Stimulated activated CD4-positive, alpha-beta T cell treated with anti-CD3 and anti-CD28 coated beads, Interleukin-12 subunit alpha, Interleukin-12 subunit beta, amount 100 ng/mL, for 48 hours (primary cell): ENCODE results near the gene SLC2A11.

Experiments
- DNase-seq, 3 donors: peaks; one replicate each; pipeline ENCODE4 v3.0.0-alpha.2; 2020; ENCODE audit warnings: low read depth in 2 of 3, low spot score in 1 of 3

SLC2A11 gene

DNA sequence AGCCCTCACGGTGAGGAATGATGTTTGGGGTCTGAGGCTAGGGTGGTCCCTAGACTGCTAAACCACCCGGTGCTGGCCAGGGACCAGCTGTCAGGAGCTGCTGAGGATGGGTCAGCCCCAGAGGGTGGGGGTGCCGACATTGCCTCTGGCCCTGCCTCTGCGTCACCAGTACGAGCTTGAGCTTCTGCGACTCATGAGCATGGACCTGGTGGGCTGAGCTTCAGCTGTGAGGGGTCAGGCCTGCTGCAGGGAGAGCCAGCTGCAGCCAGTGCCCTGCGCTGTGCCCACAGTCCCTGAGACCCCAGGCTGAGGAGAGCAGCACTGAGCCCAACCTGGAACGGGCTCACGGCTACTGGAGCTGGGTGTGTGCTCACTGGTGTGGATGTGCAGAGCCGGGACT is 25.9 kb upstream of the SLC2A11 start:
- no peak for DNase-seq

DNA sequence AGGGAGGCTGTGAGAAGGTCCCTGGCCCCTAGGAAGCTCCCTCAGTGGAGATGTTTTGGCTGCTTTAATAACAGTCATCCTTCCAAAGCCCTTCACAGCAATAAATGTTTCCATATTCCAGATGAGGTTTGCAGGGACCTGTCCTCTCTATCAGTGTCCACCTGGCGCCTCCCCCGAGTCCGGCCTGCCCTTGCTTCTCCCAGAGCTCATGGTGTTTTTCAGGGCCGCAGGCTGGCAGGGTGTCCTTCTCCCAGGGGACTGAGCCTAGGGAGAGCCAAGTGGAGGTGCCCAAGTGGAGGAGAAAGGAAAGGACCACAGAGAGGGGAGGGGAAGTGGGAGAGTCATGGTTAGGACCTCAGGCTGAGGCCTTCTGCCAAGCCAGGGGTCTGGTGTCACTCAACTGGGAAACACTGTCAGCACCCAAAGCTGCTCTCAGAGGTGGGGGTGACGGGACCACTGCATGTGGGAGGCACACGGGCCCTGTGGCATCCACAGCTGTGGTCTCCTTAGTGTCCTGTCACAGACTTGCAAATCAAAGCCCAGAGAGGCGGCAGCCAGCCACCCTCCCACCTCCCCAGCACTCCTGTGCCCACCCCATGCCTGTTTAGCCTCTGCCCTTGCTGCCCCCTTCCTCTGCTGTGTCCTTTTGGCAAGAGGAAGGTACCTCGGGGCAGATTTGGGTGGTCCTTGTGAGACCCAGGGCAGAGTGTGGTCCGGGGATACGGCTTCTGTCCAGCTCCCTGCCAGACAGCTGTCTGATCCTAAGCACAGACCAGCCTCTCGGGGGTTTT is 25.3 kb upstream of the SLC2A11 start:
- no peak for DNase-seq

DNA sequence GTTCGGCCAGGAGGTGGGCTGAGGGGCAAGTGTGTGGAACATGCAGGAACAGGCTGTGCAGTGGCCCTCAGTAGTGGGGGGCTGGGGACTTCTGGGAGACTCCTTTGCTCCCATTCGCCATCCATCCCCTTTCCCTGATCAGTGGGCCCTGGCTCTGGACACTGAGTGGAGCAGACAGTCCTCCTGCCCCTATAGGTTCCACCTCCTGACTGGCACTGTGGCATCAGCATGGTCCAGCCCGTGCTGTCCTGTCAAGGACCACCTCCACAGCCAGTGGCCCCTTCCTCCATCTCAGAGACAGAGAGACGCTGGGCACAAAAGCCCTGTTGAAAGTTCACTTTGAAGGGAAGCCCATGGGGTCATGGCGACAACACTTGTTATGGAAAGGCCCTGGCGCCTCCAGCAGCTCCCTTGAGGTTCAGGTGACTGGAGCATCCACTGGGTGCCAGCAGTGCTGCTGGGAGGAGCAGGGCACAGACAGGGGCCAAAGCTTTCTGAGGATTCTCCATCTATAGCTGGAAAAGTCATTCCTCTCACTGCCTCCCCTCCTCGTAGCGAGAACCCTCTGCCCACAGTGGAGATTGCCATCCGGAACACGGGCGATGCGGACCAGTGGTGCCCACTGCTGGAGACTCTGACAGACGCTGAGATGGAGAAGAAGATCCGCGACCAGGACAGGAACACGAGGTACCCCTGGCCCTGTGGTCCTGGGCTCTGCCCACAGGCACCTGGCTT is 24.5 kb upstream of the SLC2A11 start:
- DNase-seq: no peak

DNA sequence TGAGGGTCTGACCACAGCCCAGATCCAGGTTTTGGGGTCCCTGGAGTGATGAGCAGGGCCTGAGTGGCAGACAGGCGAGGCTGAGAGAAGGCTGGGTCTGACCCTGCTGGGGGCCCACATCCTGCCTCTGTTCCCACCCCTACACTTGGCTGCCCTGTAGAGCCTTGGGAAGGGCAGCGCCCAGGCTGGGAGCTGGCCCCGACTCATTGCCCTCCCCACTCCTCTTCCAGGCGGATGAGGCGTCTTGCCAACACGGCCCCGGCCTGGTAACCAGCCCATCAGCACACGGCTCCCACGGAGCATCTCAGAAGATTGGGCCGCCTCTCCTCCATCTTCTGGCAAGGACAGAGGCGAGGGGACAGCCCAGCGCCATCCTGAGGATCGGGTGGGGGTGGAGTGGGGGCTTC is 23.8 kb upstream of the SLC2A11 start:
- no peak for DNase-seq

DNA sequence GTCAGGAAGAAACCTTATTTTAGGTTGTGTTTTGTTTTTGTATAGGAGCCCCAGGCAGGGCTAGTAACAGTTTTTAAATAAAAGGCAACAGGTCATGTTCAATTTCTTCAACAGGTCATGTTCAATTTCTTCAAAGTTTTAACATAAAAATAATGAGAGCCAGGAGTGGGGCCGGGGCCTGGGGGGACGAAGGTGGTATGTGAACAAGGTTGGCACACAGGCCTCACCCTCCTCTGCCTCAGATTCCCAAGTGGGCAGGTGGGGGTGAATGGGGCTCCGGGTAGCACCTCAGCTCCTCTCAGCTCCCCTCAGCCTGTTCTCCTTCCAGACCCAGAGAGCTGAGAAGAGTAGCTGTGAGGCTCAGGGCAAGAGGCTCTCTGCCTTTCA is 23.3 kb upstream of the SLC2A11 start:
- DNase-seq: no peak

DNA sequence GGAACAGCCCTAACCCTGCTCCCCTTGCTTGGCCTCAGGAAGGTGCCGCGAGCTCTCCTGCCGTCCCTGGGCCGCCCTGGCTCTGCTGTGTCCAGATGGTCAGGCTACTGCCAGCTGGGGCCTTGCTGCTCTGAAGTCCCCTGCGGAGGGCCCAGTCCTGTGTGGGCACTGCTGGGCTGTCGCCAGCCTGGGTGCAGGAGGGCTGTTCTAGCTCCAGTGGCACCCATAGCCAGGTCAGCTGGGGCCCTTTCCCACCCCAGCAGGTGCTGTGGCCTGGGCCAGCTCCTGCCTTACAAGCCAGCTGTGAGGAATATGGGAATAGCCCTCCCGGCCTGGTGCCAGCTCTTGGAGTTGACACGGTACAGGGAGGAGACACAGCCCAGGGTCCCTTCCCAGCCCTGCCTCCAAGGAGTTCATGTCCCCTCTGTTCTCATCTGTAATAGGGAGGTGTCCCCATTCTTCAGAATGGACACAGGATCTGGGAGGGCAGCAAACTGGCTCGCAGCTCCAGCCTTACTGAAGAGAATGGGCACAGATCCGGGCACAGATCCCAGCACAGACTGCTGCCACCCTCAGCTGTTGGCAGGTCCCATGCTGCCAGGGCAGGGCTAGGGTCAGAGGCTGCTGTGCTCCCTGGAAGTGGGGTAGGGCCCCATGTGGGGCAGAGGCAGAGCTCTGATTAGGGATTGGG is 22.7 kb upstream of the SLC2A11 start:
- no peak for DNase-seq

DNA sequence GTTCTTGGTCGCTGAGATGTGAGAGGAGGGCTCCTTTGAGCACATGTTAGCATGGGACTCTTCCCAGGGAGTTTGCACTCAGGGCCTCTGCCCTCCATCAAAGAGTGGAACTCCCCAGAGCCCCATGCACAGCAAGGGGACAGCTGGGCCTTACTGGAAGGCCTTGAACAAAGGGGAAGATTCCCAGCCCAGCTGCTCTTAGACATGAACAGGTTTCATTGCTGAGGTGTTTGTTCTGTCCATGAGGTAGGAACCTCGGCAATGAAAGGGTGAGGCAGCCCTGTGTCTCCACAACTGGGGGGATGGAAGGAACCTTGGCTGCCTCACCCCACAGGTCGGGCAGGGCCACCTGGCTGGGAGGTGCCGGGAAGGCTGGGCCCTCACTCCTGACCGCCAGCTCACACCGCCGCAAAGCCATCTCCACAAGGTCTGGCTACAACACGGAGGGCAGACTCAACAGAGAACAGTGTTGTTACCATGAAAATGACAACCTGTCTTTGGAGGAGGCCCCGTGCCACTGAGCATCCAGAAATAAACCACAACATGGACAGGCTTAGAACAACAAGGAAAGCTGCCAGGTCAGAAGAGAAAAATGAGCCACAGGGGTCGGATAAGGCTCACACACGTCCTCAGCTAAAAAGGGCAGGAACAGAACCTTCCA is 22.1 kb upstream of the SLC2A11 start:
- DNase-seq: no peak

DNA sequence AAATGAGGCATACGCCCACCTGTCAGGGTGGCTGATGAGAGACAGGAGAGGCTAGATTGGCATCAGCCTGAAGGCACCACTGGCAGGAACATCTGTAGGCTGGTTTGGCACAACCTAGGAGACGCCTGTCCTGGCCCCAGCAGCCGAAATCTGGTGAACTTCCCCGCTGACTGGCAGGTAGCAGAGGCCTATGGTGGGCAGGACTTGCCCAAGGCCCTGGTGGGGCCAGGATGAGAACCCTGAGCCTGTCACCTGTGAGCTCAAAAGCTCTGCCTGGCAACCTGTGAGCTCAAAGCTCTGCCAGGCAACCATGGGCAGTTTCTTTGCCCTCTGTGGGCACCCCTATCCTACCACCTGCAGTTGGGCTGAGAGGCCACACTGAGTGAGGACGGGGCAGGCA is 21.4 kb upstream of the SLC2A11 start:
- no peak for DNase-seq

DNA sequence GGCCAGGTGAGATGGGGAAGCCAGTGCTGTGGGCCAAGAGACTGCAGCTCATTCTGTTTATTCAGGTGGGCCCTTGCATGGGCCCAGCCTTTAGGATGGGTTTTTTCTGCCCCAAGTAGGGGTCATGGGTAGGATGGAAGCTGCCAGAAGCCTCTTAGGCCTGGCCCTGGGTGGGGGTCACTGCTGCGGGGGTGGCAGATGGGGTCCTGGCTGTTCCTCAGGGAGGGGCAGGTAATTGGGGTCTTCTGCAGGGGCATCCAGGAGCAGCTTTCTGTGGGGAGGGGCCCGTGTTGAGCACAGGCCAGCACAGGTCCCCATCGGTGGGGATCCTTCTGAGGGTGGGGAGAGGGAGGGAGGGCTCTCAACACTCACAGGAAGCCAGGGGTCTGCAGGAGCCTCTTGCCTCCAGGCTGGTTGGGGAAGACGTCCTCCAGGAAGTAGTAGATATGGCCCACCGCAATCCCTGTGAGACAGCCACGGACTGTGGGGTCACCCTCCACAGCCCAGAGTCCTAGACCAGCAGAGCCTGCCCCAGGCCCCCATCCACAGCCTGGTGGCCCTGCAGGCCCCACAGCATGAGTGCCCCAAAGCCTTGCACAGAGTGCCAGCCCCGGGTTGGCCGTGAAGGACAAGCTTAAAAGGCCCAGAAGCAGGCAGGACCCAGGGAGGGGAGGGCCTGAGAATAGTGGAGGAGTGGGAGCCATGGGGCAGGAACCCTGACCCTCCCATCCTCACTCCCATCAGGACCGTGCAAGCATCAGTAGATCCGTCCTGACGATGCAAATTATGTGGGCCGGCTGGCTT is 20.8 kb upstream of the SLC2A11 start:
- no peak for DNase-seq

DNA sequence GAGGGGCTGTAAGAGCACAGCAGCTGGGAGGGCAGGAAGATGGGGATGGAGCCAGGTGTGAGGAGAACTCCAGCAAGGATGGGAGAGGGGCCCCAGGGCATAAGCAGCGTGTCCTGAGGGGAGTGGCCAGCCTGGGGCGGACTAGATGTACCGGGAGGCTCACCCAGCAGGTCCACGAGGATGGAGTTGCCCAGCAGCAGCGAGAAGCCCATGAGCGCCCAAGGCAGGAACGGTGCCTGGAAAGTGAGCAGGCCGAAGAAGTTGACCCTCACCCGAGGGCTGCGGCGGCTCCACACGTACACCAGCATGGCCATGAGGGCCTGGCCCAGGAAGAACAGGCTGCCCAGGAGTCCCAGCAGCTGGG is 20.2 kb upstream of the SLC2A11 start:
- no peak for DNase-seq

DNA sequence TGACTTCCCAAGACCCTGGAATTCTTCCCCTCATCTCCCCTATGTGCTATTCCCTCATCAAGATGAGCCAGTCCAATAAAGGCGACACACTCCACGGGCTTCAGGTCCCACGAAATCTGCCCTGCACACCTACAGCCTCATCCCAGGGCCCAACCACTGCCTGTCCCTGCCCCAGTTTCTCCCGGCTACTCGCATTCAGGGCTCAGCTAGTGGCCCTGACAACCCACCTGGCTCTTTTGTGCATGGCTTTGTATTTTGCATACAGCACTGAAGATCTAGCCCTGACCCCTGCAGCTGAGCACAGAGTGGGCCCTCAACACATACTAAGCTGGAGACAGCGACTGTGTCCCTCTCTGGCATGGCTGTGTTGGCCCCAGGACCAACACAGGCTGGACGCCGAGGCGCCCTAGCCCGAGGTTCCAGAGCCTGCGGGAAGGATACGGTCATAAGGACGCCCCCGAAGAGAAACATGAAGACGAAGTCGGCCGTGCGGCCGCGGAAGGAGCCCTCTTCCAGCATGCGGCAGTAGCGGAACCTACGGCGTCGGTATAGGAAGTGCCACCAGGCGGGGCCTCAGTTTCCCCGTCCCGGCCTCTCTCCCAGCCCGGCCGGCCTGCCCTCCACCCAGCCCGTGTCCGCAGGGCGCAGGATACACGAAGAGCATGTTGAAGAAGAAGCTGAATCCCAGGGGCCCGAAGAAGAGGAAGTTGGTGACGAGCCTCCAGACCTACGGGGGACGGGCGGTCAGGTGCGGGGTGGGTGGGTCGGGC is 19.6 kb upstream of the SLC2A11 start:
- no peak for DNase-seq

DNA sequence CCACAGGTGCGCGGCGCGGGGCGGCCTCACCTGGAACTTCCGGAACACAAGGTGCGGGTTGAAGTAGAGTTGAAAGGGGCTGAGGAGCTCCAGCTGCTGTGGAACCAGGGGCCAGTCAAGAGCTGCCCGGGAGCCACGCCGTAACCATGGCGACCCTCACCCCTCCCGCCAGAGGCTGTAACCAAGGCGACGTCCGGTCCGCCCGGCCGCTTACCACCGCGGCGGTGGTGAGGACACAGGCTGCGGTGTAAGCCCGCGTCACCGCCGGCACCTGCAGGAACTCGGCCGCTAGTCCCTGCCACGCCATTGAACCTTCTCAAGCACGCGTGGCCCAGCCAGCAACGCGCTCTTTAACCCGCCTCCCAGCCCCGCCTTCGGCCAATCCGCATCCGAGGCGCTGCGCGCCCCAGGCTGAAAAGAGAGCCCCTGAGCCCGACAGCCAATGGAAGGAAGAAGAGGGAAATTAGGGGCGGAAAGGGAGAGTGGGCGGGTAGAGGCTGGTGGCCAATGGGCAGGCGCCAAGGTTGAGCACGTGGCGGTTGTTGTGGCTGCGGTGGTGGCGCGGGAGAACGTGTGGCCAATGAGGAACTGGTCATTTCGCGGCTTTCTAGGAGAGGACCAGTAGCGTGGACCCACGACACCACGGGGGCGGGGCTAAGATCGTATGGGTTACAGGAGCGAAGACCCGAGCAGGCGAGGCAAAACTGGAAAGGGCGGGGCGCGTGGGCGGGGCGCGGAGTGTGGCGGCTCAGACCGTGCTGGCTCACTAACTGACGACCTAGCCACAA is 18.8 kb upstream of the SLC2A11 start, which contains the start of gene DERL3:
Gene DERL3, minus strand, starts transcription at position 326 of the 788 bp plus-strand sequence. Its CDS starts 19 bp downstream, at position 307.
- DNase-seq: peak; percentile 94 to 98 (median 97)

DNA sequence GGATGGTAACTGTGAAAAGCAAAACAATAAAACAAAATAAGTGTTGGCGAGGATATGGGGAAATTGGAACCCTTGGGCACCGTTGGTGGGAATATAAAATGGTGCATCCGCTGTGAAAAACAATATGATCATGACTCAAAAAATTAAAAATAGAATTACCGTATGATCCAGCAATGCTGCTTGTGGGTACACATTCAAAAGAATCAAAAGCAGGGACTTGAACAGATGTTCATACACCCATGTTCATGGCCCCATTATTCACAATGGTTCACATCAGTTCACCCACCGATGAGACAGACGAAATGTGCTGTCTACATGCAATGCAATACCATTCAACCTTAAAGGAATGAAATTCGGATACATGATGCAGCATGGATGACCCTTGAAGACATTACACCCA is 17.6 kb upstream of the SLC2A11 start:
- no peak for DNase-seq

DNA sequence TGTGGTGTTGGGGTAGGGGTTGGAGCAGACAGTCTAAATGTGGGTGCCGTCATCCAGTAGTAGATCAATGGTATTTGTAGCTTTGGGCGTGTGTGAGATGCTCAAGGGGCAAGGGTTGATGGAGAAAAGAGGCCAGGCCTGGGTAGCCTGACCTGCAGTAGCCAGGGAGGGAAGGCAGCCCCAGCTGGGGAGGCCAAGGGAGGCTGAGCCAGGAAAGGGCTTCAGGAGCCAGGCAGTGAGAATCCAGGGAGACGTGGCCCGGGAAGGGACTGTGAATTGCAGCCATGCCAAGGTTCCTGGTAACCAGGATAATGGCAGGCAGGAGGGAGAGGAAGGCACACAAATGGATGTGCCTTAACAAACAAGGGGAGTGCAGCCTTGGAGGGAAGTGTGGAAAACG is 16.4 kb upstream of the SLC2A11 start:
- DNase-seq: no peak

DNA sequence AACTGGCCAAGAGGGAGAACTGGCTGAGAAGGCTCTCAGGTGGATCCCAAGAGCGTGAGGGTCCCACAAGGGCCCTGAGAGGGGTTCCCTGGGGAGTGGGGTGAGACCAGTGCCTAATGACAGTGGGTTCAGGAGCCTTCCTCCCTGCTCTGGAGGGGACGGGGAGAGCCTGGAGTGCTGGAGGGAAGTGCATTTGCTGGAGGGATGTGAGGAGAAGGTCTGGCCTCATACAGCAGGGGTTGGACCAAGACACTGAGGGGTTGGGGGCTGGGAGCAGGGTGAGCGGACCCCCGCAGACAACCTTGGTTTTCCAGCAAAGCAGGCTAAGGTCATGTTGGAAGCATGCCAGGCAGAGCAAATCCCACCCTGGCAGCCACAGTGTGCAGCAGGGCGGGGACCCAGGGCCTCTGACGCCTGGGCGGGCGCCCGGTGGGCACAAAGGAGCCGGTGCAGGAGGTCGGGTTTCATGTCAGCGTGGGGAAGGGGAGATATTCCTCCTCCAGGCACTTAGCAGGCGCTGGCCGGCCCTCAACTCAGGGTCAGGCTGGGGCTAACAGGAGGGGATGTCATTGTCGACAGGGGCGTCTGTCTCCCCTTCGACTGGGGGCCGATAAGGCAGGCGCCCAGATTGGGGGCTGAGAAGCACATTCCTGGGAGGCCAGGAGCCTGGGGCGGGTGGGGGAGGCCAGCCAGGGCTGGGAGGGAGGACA is 15.8 kb upstream of the SLC2A11 start:
- DNase-seq: no peak

DNA sequence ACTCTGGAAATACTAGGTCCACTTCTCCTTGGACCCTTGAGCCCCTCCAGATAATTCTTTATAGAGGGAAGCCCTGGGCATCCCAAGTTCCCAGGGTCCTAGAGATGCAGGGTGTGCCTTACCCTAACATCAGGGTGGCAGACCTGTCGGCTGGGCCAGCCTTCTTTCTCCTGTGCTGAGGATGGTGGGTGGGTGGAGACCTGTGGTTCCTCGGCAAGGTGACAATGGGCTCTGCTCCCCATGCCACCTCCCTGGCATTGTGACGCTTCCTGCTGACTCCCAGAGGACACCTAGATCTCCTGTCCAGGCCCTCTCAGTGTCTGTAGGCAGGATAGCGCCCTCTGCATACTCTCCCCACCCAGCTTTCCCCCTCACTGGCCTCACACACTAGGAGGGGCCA is 15.1 kb upstream of the SLC2A11 start:
- no peak for DNase-seq

DNA sequence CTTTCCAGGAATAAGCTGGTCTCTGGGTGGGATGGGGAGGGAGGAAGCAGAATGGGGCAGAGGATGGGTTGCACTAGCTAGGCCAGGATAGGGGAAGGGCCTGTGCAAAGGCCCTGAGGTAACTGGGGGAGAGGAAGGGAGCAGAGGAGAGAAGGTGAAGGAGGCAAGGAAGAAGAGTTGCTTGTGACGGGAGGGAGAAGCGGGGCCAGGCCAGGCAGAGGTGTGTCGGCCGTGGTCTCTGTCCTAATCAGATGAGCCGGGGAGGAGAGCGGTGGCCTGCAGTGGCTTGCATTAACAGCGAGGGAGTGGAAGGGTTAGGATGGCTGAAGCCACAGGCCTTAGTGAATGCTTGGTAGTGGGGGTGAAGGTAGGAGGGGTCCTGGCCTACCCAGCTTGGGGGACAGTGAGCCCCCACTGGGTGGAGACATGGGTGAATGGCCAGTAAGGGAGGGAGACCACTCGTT is 12.9 kb upstream of the SLC2A11 start:
- DNase-seq: no peak

DNA sequence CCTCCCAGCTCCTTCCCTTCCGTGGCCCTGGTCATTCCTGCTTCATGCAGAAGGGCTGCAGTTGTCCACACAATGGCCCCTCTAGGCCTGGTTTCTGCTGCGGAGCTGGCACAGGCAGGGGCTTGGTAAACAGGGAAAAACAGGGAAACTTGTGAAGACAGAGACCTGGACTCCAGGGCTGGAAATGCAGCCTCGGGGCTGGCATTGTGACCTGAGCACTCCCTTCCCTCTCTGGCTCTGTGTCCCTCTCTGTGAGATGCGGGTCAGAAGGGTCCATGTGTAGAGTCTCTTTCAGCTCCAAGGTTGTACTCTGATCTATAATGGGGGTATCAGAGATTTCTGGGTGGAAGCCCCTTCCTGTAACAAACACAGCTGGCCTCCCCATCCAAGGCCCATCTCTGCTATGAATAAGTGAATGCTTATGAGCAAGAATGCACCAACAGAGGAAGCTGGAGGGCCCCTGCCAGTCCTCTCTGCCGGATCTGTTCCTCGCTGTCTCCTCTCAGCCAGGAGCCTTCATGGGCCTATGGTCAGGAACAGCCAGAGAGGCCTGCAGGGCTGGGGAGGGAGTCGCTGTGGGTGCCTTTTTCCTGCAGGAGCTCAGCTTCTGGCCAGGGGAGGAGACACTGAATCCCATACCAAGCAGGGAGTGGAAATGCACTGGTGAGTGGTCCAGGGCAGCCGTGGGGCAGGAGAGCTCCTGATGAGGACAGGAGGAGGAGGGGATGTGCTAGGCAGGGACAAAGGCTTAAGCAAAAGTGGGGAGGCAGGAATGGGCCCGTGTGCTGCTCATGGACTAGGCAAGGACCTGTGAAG is 12.2 kb upstream of the SLC2A11 start:
- DNase-seq: no peak
